Activated CD8-positive, alpha-beta memory T cell treated with anti-CD3 and anti-CD28 coated beads, Interleukin-2, amount 10 ng/mL, durations not matched to agents 7 days and 5 days (primary cell): ENCODE results near the gene ADARB2. TPM values are rescaled to one million over a fixed set of nuclear protein-coding genes. Genes with fewer than 3 reads are reported as not detected.

Experiments
- ATAC-seq: fragments of 150-1000 bp; cut with Tn5 transposase; one replicate; pipeline ENCODE4 v1.10.0; 2021; ENCODE audit warnings: moderate library complexity
- CTCF ChIA-PET: fragments of 350-600 bp; sonication (Branson Sonifier 250); formaldehyde crosslinking; loops from one replicate; lab custom pipeline; 2021; ENCODE audit warnings: antibody characterized with exemption; lab: Charles Lee
- DNase-seq: peaks from one replicate; pipeline ENCODE4 v3.0.0-alpha.2; 2020
- H3K27ac Mint-ChIP-seq: one replicate; pipeline ENCODE4 v1.8.0; 2021; ENCODE audit warnings: mild to moderate bottlenecking, mixed read lengths
- H3K27me3 Mint-ChIP-seq: one replicate; pipeline ENCODE4 v1.8.0; 2021; ENCODE audit warnings: mixed read lengths
- H3K36me3 Mint-ChIP-seq: one replicate; pipeline ENCODE4 v1.8.0; 2021; ENCODE audit warnings: mild to moderate bottlenecking, mixed read lengths
- H3K4me1 Mint-ChIP-seq: one replicate; pipeline ENCODE4 v1.8.0; 2021; ENCODE audit warnings: mixed read lengths
- H3K4me3 Mint-ChIP-seq: one replicate; pipeline ENCODE4 v1.8.0; 2021; ENCODE audit warnings: mild to moderate bottlenecking, moderate library complexity, mixed read lengths
- H3K9me3 Mint-ChIP-seq: one replicate; pipeline ENCODE4 v1.8.0; 2022; ENCODE audit warnings: low read depth, mixed read lengths
- total RNA-seq, 2 experiments: library from RNA; stranded (reverse); gene quantifications; one replicate each; pipeline ENCODE4 v1.2.3, GENCODE V29; 2021

ADARB2 gene
- total RNA-seq, 2 experiments from 2014 or later, result not detected

- CTCF ChIA-PET, result no interaction called here
- no peak for ATAC-seq
- Mint-ChIP-seq H3K36me3 (no peaks in the 10 kb centered on the region), H3K4me1 (no peaks in the 10 kb centered on the region), H3K9me3 (no peaks in the 10 kb centered on the region), H3K4me3 (no peak overlapping the region), H3K27ac (no peak overlapping the region), H3K27me3 (no peaks in the 10 kb centered on the region)
- no peak for DNase-seq
These were observed 463.8 kb downstream of the ADARB2 start for GRCh38 chr10:1273372-1274105.

GRCh38 chr10:1272777-1273161 lies 464.6 kb downstream of the ADARB2 start:
- DNase-seq (no peak), ATAC-seq (no peak)
- Mint-ChIP-seq H3K4me3 (no peak overlapping the region), H3K27me3 (peaks cover 4% of the 10 kb centered on the region), H3K4me1 (no peaks in the 10 kb centered on the region), H3K9me3 (no peaks in the 10 kb centered on the region), H3K27ac (no peak overlapping the region), H3K36me3 (no peaks in the 10 kb centered on the region)
- CTCF ChIA-PET, result no interaction called here

GRCh38 chr10:1272079-1272776 lies 465.1 kb downstream of the ADARB2 start:
- no peaks in the 10 kb centered on the region for H3K36me3 Mint-ChIP-seq
- H3K27ac Mint-ChIP-seq, result no peak overlapping the region
- DNase-seq (no peak), ATAC-seq (no peak)
- no peaks in the 10 kb centered on the region for H3K4me1 Mint-ChIP-seq
- no peak overlapping the region for H3K4me3 Mint-ChIP-seq
- peaks cover 8% of the 10 kb centered on the region for H3K27me3 Mint-ChIP-seq
- H3K9me3 Mint-ChIP-seq, result no peaks in the 10 kb centered on the region
- CTCF ChIA-PET, result no interaction called here

DNA sequence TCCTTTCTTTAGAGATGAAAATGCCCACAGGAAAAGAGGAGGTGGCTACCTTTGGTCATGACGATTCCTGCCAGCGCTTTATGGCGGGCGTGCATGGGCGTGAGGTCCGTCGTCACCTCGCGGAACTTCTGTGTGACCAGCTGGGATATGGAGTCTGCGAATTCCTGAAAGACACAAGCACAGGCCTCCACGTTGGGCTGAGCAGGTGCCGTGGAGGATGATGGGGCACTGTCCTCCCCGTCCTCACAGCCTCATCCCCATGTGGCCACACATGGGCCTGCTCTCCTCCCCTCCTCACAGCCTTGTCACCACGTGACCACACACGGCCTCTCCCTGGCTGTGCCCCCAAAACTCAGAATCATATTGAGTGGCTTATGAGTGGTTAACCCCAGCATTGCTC lies 466.4 kb downstream of the ADARB2 start:
- Mint-ChIP-seq H3K27me3 (peaks cover 14% of the 10 kb centered on the region), H3K4me3 (no peak overlapping the region), H3K36me3 (no peaks in the 10 kb centered on the region), H3K9me3 (no peaks in the 10 kb centered on the region), H3K27ac (no peak overlapping the region), H3K4me1 (no peaks in the 10 kb centered on the region)
- CTCF ChIA-PET, result no interaction called here
- DNase-seq (no peak), ATAC-seq (no peak)

DNA sequence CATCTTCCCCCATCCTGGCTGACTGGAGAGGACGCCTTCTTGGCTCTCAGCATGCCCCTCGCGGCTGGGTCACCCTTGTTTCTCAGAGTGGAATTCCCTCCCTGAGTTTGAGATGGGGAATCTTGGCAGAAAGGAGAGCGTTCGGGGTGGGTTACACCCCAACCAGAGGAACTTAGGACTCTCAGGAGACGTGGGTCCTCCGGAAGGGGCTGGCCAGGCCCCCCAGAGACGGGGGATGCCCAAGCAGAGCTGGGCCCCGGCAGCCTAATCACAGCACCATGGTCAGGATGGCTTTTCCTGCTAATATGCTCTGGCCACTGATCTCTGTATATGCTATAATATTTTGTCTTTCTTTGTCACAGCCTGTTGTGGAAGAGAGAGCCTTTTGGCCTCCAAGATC lies 466.8 kb downstream of the ADARB2 start:
- ATAC-seq (no peak), DNase-seq (no peak)
- no peak overlapping the region for H3K27ac Mint-ChIP-seq
- CTCF ChIA-PET, result no interaction called here
- H3K36me3 Mint-ChIP-seq, result no peaks in the 10 kb centered on the region
- no peaks in the 10 kb centered on the region for H3K9me3 Mint-ChIP-seq
- no peak overlapping the region for H3K4me3 Mint-ChIP-seq
- peaks cover 14% of the 10 kb centered on the region for H3K27me3 Mint-ChIP-seq
- no peaks in the 10 kb centered on the region for H3K4me1 Mint-ChIP-seq

GRCh38 chr10:1268831-1269230 lies 468.5 kb downstream of the ADARB2 start:
- no peak overlapping the region for H3K27ac Mint-ChIP-seq
- CTCF ChIA-PET, result no interaction called here
- H3K4me1 Mint-ChIP-seq, result no peaks in the 10 kb centered on the region
- H3K27me3 Mint-ChIP-seq, result peaks cover 17% of the 10 kb centered on the region
- no peaks in the 10 kb centered on the region for H3K36me3 Mint-ChIP-seq
- no peak for DNase-seq
- no peak for ATAC-seq
- H3K9me3 Mint-ChIP-seq, result no peaks in the 10 kb centered on the region
- no peak overlapping the region for H3K4me3 Mint-ChIP-seq

- no peak for ATAC-seq
- no peak for DNase-seq
- H3K36me3 Mint-ChIP-seq, result no peaks in the 10 kb centered on the region
- H3K9me3 Mint-ChIP-seq, result no peaks in the 10 kb centered on the region
- H3K27me3 Mint-ChIP-seq, result peaks cover 17% of the 10 kb centered on the region
- H3K27ac Mint-ChIP-seq, result no peak overlapping the region
- no peaks in the 10 kb centered on the region for H3K4me1 Mint-ChIP-seq
- H3K4me3 Mint-ChIP-seq, result no peak overlapping the region
- CTCF ChIA-PET, result no interaction called here
These were observed 469.8 kb downstream of the ADARB2 start for GRCh38 chr10:1267568-1267967.

GRCh38 chr10:1267148-1267547 lies 470.2 kb downstream of the ADARB2 start:
- Mint-ChIP-seq H3K27me3 (peaks cover 17% of the 10 kb centered on the region), H3K27ac (no peak overlapping the region), H3K36me3 (no peaks in the 10 kb centered on the region), H3K4me3 (no peak overlapping the region), H3K4me1 (no peaks in the 10 kb centered on the region), H3K9me3 (no peaks in the 10 kb centered on the region)
- ATAC-seq (no peak), DNase-seq (no peak)
- CTCF ChIA-PET, result no interaction called here

- peaks cover 17% of the 10 kb centered on the region for H3K27me3 Mint-ChIP-seq
- DNase-seq (no peak), ATAC-seq (no peak)
- H3K4me3 Mint-ChIP-seq, result no peak overlapping the region
- H3K9me3 Mint-ChIP-seq, result no peaks in the 10 kb centered on the region
- no peaks in the 10 kb centered on the region for H3K36me3 Mint-ChIP-seq
- H3K27ac Mint-ChIP-seq, result no peak overlapping the region
- H3K4me1 Mint-ChIP-seq, result no peaks in the 10 kb centered on the region
- CTCF ChIA-PET, result no interaction called here
These were observed 471.1 kb downstream of the ADARB2 start for GRCh38 chr10:1266033-1266802.

DNA sequence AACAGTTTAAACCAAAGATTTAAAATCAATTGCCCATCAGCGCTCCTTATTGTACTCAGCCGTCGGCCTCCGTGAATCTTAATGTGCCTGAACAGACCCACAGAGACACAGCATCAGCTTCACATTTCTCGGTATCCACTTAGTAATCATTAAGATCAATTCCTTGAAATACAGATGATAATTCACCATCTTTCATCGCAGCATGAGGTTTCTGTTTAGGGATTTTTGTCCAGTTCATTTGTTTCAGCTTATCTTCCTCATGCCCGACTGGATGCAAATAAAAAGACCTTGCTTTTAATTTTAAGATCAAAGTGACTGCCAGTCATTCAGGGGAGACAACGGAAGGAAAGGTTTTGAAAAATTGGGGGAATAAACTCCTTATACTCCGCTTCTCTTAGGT lies 473.3 kb downstream of the ADARB2 start:
- peaks cover 18% of the 10 kb centered on the region for H3K27me3 Mint-ChIP-seq
- H3K9me3 Mint-ChIP-seq, result no peaks in the 10 kb centered on the region
- ATAC-seq (no peak), DNase-seq (no peak)
- H3K4me1 Mint-ChIP-seq, result no peaks in the 10 kb centered on the region
- no peak overlapping the region for H3K27ac Mint-ChIP-seq
- CTCF ChIA-PET, result no interaction called here
- H3K36me3 Mint-ChIP-seq, result no peaks in the 10 kb centered on the region
- H3K4me3 Mint-ChIP-seq, result no peak overlapping the region

DNA sequence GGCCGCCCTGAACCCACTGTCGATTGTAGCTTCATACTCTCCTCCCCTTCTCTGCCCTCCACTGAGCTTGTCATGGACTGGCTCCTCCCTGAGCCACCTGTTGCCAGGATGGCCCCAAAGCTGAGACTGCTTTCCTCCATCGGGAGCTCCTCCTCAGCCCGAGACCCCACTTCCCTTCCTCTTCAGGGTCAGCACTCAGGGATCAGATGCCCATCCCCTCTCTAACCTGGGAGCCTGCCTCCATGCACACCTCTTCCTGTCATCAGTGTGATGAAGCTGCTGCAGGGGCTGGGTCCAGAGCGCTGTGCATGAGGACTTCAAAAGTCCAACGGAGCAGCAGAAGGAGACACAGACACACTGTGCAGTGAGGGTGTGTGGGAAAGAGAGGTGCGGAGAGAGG lies 480.1 kb downstream of the ADARB2 start:
- CTCF ChIA-PET, result no interaction called here
- Mint-ChIP-seq H3K27ac (no peak overlapping the region), H3K4me1 (peaks cover 9% of the 10 kb centered on the region), H3K36me3 (peaks cover 8% of the 10 kb centered on the region), H3K4me3 (no peak overlapping the region), H3K27me3 (peaks cover 40% of the 10 kb centered on the region), H3K9me3 (peaks cover 9% of the 10 kb centered on the region)
- DNase-seq (no peak), ATAC-seq (no peak)

DNA sequence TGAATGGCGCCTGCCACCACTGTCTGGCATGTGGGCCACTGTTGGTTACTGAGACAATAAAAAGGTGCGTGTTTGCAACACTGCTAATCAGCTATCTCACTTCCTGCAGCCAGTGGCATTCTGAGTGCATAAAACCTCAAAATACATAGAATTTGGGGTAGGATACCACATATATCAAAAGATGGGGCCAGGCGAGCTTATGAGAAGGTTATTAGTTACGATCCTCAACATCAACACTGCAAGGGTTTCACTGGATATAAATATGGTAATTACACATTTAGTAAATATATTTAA lies 480.9 kb downstream of the ADARB2 start:
- Mint-ChIP-seq H3K4me1 (peaks cover 9% of the 10 kb centered on the region), H3K27ac (no peak overlapping the region), H3K36me3 (peaks cover 8% of the 10 kb centered on the region), H3K27me3 (peaks cover 43% of the 10 kb centered on the region), H3K9me3 (peaks cover 9% of the 10 kb centered on the region), H3K4me3 (no peak overlapping the region)
- DNase-seq (no peak), ATAC-seq (no peak)
- CTCF ChIA-PET, result no interaction called here

DNA sequence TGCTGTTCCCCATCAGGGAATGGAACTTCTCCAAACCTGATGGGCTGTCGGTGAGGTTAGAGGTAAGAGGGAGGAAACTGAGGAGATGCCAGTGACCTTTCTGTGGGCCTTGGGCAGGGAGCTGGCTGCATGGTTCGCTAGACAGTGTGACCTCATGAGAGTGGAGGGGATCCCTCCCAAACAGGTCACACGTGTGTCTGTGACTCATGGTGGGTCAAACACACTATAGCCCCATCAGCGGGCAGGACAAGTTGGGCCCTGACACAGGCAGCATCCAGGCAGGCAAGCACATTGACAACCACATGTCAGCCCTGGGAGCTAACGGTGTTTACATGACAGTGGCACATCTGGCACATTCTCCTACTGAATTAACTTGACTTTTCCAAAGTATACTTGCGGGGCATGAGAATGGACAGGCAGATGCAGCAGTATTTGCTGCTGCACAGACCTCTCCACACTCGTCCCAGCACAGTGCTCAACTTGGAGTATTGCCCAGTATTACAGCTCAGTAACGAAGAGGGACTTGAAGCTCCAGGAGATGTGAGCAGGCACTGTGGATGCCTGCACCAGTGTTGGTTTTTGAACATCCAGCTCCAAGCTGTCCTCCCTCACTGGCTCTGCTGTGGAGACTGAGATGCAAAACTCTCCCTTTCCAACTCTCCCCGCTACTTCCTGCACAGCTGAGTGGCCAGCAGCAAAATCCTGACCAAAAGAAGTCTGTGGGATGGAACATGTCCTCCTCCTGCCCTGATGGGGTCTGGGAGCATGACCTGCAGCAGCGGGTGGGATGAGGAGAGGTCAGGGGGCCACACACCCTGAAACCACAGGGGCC lies 481.5 kb downstream of the ADARB2 start:
- Mint-ChIP-seq H3K9me3 (peaks cover 9% of the 10 kb centered on the region), H3K36me3 (peaks cover 8% of the 10 kb centered on the region), H3K27ac (no peak overlapping the region), H3K27me3 (peaks cover 48% of the 10 kb centered on the region), H3K4me1 (peaks cover 9% of the 10 kb centered on the region), H3K4me3 (no peak overlapping the region)
- ATAC-seq (no peak), DNase-seq (no peak)
- CTCF ChIA-PET, result no interaction called here
